LNCAP (cell line): ENCODE results near the gene LCN15.

Source experiments
- TF ChIP-seq, protein P1 (sequence below): fragments of 450-650 bp; IDR thresholded peaks from 2 replicates; pipeline ENCODE4 v1.5.1; 2017; ENCODE audit warnings: mild to moderate bottlenecking

LCN15 gene

DNA sequence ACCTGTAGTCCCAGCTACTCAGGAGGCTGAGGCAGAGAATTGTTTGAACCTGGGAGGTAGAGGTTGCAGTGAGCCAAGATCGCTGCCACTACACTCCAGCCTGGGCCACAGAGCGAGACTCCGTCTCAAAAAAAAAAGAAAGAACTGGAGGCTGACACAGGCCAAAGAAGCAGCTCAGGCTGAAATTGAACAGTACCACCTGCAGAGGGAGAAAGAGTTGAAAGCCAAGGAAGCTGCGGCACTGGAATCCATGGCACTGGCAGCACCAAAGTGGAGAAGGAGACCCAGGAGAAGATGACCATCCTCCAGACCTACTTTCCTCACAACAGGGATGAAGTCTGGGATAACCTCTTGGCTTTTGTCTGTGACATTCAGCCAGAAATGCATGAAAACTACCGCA is 15.5 kb upstream of the LCN15 start:
- TF ChIP-seq, protein P1, sequence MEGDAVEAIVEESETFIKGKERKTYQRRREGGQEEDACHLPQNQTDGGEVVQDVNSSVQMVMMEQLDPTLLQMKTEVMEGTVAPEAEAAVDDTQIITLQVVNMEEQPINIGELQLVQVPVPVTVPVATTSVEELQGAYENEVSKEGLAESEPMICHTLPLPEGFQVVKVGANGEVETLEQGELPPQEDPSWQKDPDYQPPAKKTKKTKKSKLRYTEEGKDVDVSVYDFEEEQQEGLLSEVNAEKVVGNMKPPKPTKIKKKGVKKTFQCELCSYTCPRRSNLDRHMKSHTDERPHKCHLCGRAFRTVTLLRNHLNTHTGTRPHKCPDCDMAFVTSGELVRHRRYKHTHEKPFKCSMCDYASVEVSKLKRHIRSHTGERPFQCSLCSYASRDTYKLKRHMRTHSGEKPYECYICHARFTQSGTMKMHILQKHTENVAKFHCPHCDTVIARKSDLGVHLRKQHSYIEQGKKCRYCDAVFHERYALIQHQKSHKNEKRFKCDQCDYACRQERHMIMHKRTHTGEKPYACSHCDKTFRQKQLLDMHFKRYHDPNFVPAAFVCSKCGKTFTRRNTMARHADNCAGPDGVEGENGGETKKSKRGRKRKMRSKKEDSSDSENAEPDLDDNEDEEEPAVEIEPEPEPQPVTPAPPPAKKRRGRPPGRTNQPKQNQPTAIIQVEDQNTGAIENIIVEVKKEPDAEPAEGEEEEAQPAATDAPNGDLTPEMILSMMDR = no peak

DNA sequence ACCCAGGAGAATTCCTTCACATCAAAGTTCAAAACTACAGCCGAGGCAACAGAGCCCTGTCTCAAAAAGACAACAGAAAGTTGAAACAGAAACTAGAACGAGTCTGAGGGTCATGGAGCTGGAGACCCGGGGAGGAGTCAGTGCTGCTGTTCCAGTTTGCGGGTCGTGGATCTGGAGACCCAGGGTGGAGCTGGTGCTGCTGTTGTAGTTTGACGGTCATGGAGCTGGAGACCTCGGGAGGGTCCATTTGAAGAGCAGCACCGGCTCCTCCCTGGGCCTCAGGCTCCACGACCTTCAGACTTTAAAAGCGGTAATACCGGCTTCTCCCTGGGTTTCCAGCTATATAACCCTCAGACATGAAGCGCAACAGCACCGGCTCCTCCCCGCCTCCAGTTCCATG is 13.0 kb upstream of the LCN15 start:
- TF ChIP-seq, protein P1 = no peak

DNA sequence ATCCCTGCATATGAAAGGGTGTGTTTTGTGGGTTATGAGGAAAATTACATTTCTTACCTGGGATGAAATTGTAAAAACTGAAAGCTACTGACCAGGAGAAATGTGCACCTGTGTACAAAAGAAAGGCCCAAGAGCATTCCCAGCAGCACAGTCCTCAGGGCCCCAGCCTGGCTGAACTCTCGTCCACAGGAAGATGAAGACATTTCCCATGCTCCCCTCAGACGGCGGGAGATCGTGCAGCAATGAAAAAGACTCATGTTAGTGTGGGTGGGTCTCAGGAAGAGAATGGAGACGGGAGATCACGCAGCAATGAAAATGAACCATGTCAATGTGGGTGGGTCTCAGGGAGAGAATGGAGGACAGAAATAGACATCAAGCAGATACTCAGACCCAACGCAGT is 12.6 kb upstream of the LCN15 start:
- TF ChIP-seq, protein P1 = no peak

DNA sequence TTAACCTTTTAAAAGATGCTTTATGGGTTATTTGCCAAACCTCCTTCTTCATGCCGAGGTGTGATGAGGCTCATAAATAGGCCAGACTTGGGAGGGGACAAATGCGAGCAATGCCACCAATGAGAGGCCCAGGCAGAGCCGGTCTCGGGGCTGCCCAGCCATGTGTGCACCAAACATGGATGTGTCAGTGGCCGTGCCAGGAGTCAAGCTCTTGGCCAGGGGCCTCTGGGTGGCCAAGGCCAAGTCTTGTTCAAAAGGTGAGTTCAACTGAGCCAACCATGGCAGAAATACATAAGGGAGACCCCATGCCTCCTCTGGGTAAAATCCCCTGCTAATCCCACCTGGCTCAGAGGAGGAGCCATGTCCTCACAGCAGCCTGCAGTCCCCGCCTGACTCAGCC is 10.9 kb upstream of the LCN15 start:
- TF ChIP-seq, protein P1 = no peak

DNA sequence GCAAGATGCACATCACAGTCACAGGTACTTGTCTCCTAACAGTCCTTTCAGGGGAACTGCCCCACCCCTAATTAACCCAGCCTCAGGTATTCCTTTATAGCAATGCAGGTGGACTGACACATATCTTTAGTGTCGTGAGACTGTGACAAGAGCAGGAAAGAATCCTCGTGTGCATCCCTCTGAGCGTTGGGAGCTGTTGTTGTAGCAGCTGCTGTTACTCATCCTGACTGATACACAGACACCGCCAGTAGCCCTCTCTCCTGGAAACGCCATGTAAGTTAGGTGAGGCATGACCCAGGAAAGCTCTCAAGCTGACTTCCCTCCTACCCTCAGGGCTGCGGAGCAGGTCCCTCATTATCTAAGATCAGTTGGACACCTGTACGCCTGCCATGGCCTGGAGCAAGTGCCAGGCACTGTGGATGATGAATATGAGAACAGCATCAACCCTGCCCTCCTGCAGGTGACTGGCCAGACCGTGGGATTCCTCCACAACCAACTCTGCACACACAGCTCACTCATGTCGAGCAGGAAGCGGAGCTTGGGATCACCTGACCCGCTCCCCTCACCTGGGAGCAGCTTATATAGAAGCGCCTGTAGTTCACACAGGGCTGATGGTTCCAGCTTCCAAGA is 10.2 kb upstream of the LCN15 start:
- TF ChIP-seq, protein P1 = no peak

DNA sequence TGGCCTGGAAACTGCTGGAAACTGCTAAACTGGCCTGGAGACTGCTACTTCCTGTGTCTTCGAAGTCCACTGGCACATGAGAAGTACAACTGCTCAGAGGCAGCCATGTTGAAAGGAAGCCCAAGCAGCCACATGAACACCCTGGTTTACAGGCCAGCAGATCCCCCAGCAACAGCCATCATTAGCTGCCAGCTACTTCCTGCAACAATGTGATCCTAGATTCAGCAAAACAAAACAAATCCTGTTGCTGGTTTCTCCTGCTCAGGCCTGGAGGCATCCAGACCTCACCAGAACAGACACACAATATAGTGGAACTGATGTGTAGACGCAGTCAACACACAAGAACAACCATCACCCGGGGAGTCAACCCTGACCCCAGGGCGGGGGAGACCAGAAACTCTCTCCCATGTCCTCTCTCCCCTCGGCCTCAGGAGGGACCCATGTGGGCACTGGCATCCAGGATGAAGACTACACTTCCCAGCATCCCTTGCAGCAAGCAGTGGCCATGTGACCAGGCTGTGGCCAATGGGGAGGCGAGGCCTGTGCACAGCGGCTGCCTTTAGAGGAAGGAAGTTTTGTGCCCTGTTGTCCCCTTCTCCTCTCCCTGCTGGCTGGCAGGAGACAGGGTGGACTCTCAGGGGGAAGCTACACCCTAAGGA is 9.2 kb upstream of the LCN15 start:
- TF ChIP-seq, protein P1 = no peak

DNA sequence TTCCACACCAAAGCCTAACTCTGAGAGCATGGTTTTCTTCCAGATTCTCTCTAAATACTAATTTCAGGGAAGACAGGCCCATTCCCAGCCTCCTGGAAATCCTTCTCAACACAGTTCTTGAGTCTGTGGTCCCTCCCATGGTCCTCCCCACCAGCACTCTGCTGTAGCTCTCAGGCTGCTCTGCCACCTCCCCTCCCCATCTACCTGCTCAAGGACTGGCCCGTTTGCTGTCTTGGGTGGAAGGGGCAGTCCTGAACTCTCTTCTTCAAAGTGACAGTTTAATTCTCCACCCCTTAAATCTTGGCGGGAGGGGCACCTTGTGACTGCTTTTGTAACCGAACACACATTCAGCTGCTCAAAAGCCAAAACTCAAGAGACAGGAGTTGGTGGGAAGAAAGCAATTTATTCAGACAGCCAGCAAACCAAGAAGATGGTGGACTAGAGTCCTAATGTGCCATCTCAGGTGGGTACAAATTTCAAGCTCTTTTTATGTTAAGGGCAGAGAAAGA is 7.6 kb upstream of the LCN15 start:
- TF ChIP-seq, protein P1 = no peak
